ENCODE data around the gene WDR26.

The WDR26 gene

GRCh38 chr1:224393294-224393693, 41.3 kb downstream of the WDR26 start:
- Histone ChIP-seq H3K4me1 (0 out of 2 replicates have a peak, but pooled peaks cover 5% of the 10 kb centered on the region), H3K27me3 (no peaks in the 10 kb centered on the region), H3K9me3 (no peaks in the 10 kb centered on the region), H3K36me3 (peaks cover 80% of the 10 kb centered on the region), H3K4me3 (ENCODE audit: low read depth, low read length) (no peak overlapping the region)
- no peak for TF ChIP-seq CTCF (IDR thresholded peaks at IDR 0.05; ENCODE audit: low read depth, low read length)
- DNase-seq: no peak

GRCh38 chr1:224392411-224393249, 42.0 kb downstream of the WDR26 start:
- Histone ChIP-seq H3K4me3 (ENCODE audit: low read depth, low read length) (no peak overlapping the region), H3K4me1 (0 out of 2 replicates have a peak, but pooled peaks cover 5% of the 10 kb centered on the region), H3K9me3 (no peaks in the 10 kb centered on the region), H3K36me3 (peaks cover 81% of the 10 kb centered on the region), H3K27me3 (no peaks in the 10 kb centered on the region)
- no peak for DNase-seq
- TF ChIP-seq CTCF (IDR thresholded peaks at IDR 0.05; ENCODE audit: low read depth, low read length): no peak

GRCh38 chr1:224390517-224390916, 44.1 kb downstream of the WDR26 start:
- peaks cover 77% of the 10 kb centered on the region for H3K36me3 ChIP-seq
- H3K4me3 ChIP-seq (ENCODE audit: low read depth, low read length): no peak overlapping the region
- DNase-seq: no peak
- H3K9me3 ChIP-seq: no peaks in the 10 kb centered on the region
- TF ChIP-seq CTCF (IDR thresholded peaks at IDR 0.05; ENCODE audit: low read depth, low read length): no peak
- H3K4me1 ChIP-seq: no peaks in the 10 kb centered on the region
- H3K27me3 ChIP-seq: no peaks in the 10 kb centered on the region

GRCh38 chr1:224387943-224388342, 46.7 kb downstream of the WDR26 start:
- no peak for DNase-seq
- no peaks in the 10 kb centered on the region for H3K27me3 ChIP-seq
- H3K9me3 ChIP-seq: no peaks in the 10 kb centered on the region
- H3K4me1 ChIP-seq: no peaks in the 10 kb centered on the region
- TF ChIP-seq CTCF (IDR thresholded peaks at IDR 0.05; ENCODE audit: low read depth, low read length): no peak
- H3K36me3 ChIP-seq: peaks cover 55% of the 10 kb centered on the region
- no peak overlapping the region for H3K4me3 ChIP-seq (ENCODE audit: low read depth, low read length)

GRCh38 chr1:224387302-224387912, 47.2 kb downstream of the WDR26 start:
- DNase-seq: no peak
- Histone ChIP-seq H3K27me3 (no peaks in the 10 kb centered on the region), H3K9me3 (no peaks in the 10 kb centered on the region), H3K36me3 (peaks cover 50% of the 10 kb centered on the region), H3K4me1 (no peaks in the 10 kb centered on the region), H3K4me3 (ENCODE audit: low read depth, low read length) (no peak overlapping the region)
- TF ChIP-seq CTCF (IDR thresholded peaks at IDR 0.05; ENCODE audit: low read depth, low read length): no peak

GRCh38 chr1:224383218-224383617, 51.4 kb downstream of the WDR26 start:
- Histone ChIP-seq H3K27me3 (no peaks in the 10 kb centered on the region), H3K36me3 (peaks cover 28% of the 10 kb centered on the region), H3K4me1 (no peaks in the 10 kb centered on the region), H3K9me3 (no peaks in the 10 kb centered on the region), H3K4me3 (ENCODE audit: low read depth, low read length) (no peak overlapping the region)
- TF ChIP-seq CTCF (IDR thresholded peaks at IDR 0.05; ENCODE audit: low read depth, low read length): no peak
- no peak for DNase-seq
